ENCODE results near the gene E2F4. TPM values are rescaled to one million over a fixed set of nuclear protein-coding genes. Genes with fewer than 3 reads are reported as not detected.

Gene E2F4
- polyA plus RNA-seq, 1 experiment = 83.2 TPM

- DNase-seq (ENCODE audit: low read depth) = no peak
- peak; percentile 64 for TF ChIP-seq CTCF (IDR thresholded peaks at IDR 0.05; ENCODE audit: insufficient read depth, low read depth, low read length)
- Histone ChIP-seq H3K27me3 (ENCODE audit: control insufficient read depth, insufficient read depth, low read length) (no peaks in the 10 kb centered on the region), H3K36me3 (ENCODE audit: control insufficient read depth, insufficient read depth, low read length) (0 out of 2 replicates have a peak, but pooled peaks cover 1% of the 10 kb centered on the region), H3K4me3 (ENCODE audit: low read depth, low read length) (no peak overlapping the region)
- ChIA-PET POLR2A (interaction anchor here (0.6 kb wide), 1 partner anchor 97 kb away, joined by 3 read pairs; no protein-coding TSS in a partner anchor), CTCF (interaction anchor here (0.6 to 5.7 kb wide), 57 partner anchors 8 to 341 kb away, joined by 3 to 118 read pairs (median 5); partner anchors contain the start of genes CES3, ELMO3, EXOC3L1 and HSF4)
Observed at GRCh38 chr16:67155295-67156142, 36.4 kb upstream of the E2F4 start.

- H3K27me3 ChIP-seq (ENCODE audit: control insufficient read depth, insufficient read depth, low read length) = no peaks in the 10 kb centered on the region
- DNase-seq (ENCODE audit: low read depth) = no peak
- CTCF ChIA-PET = interaction anchor here (0.9 to 5.7 kb wide), 18 partner anchors 13 to 212 kb away, joined by 3 to 118 read pairs (median 16); partner anchors contain the start of gene NOL3
- no peak overlapping the region for H3K4me3 ChIP-seq (ENCODE audit: low read depth, low read length)
- POLR2A ChIA-PET = interaction anchor here (0.6 kb wide), 1 partner anchor 18 kb away, joined by 3 read pairs; no protein-coding TSS in a partner anchor
- 0 out of 2 replicates have a peak, but pooled peaks cover 1% of the 10 kb centered on the region for H3K36me3 ChIP-seq (ENCODE audit: control insufficient read depth, insufficient read depth, low read length)
- TF ChIP-seq CTCF (IDR thresholded peaks at IDR 0.05; ENCODE audit: insufficient read depth, low read depth, low read length) = no peak
Observed at GRCh38 chr16:67156143-67156844, 35.7 kb upstream of the E2F4 start.

- TF ChIP-seq CTCF (IDR thresholded peaks at IDR 0.05; ENCODE audit: insufficient read depth, low read depth, low read length) = no peak
- no peak for DNase-seq (ENCODE audit: low read depth)
- H3K4me3 ChIP-seq (ENCODE audit: low read depth, low read length) = no peak overlapping the region
- no peaks in the 10 kb centered on the region for H3K27me3 ChIP-seq (ENCODE audit: control insufficient read depth, insufficient read depth, low read length)
- ChIA-PET CTCF (interaction anchor here (0.6 to 5.7 kb wide), 11 partner anchors 18 to 272 kb away, joined by 3 to 118 read pairs (median 4); no protein-coding TSS in a partner anchor), POLR2A (interaction anchor here (0.6 kb wide), 1 partner anchor 17 kb away, joined by 3 read pairs; no protein-coding TSS in a partner anchor)
- 0 out of 2 replicates have a peak, but pooled peaks cover 1% of the 10 kb centered on the region for H3K36me3 ChIP-seq (ENCODE audit: control insufficient read depth, insufficient read depth, low read length)
Observed at GRCh38 chr16:67157106-67157748, 34.7 kb upstream of the E2F4 start.

GRCh38 chr16:67157892-67158635 is 33.9 kb upstream of the E2F4 start:
- POLR2A ChIA-PET = no interaction called here

More at GRCh38 chr16:67157892-67158635, 33.9 kb upstream of the E2F4 start:
- Histone ChIP-seq H3K27me3 (ENCODE audit: control insufficient read depth, insufficient read depth, low read length) (no peaks in the 10 kb centered on the region; the same call in 1 of the 2 replicates), H3K36me3 (ENCODE audit: control insufficient read depth, insufficient read depth, low read length) (0 out of 2 replicates have a peak, but pooled peaks cover 1% of the 10 kb centered on the region), H3K4me3 (ENCODE audit: low read depth, low read length) (no peak overlapping the region)
- CTCF ChIA-PET = interaction anchor here (0.6 to 5.7 kb wide), 9 partner anchors 26 to 273 kb away, joined by 3 to 118 read pairs (median 4); no protein-coding TSS in a partner anchor
- DNase-seq (ENCODE audit: low read depth) = no peak
- no peak for TF ChIP-seq CTCF (IDR thresholded peaks at IDR 0.05; ENCODE audit: insufficient read depth, low read depth, low read length)
